Fibroblast of lung (primary cell): Measurements from ENCODE around the gene CACNB4. TPM values are rescaled to one million over a fixed set of nuclear protein-coding genes. Genes with fewer than 3 reads are reported as not detected.

Experiments
- DNase-seq, 2 donors: peaks; one replicate each; pipeline versions ENCODE4 v3.0.0 to v3.0.0-alpha.2; 2010; ENCODE audit warnings: low read depth in 2 of 2
- H2AFZ ChIP-seq: 2 replicates; pipeline ENCODE4 v1.5.1; 2012; ENCODE audit warnings: low read length, control low read depth, inconsistent platforms
- H3K27ac ChIP-seq: 2 replicates; pipeline ENCODE4 v1.5.1; 2011; ENCODE audit warnings: low read length, control low read depth; ENCODE audit not compliant: insufficient read depth
- H3K27me3 ChIP-seq: 2 replicates; pipeline ENCODE4 v1.5.1; 2011; ENCODE audit warnings: mild to moderate bottlenecking, low read length; ENCODE audit not compliant: control insufficient read depth, insufficient read depth
- H3K36me3 ChIP-seq: 2 replicates; pipeline ENCODE4 v1.5.1; 2011; ENCODE audit warnings: low read length; ENCODE audit not compliant: control insufficient read depth, insufficient read depth
- H3K4me1 ChIP-seq: 2 replicates; pipeline ENCODE4 v1.5.1; 2011; ENCODE audit warnings: low read length; ENCODE audit not compliant: control insufficient read depth, insufficient read depth; ENCODE audit errors: extremely low read depth
- H3K4me2 ChIP-seq: 2 replicates; pipeline ENCODE4 v1.5.1; 2011; ENCODE audit warnings: low read length, control low read depth; ENCODE audit not compliant: insufficient read depth; ENCODE audit errors: extremely low read depth
- H3K4me3 ChIP-seq, 4 experiments: fragments of 200-600 bp in 1 of 4; sonication (generic) in 1 of 4; replicated peaks in 1 of 4; 2 replicates each; pipeline ENCODE4 v1.5.1; 2011 to 2016; ENCODE audit warnings: low read length in 4 of 4, low read depth in 3 of 4, mild to moderate bottlenecking in 3 of 4, control low read depth in 2 of 4, inconsistent platforms in 1 of 4, mixed read lengths in 1 of 4; ENCODE audit not compliant: insufficient read depth in 1 of 4; ENCODE audit errors: control extremely low read depth in 1 of 4
- H3K79me2 ChIP-seq: 2 replicates; pipeline ENCODE4 v1.5.1; 2012; ENCODE audit warnings: mild to moderate bottlenecking, low read length, inconsistent platforms; ENCODE audit not compliant: control insufficient read depth, insufficient read depth
- H3K9ac ChIP-seq: 2 replicates; pipeline ENCODE4 v1.5.1; 2011; ENCODE audit warnings: mild to moderate bottlenecking, low read length, control low read depth; ENCODE audit not compliant: insufficient read depth
- H3K9me3 ChIP-seq: 2 replicates; pipeline ENCODE4 v1.5.1; 2012; ENCODE audit warnings: low read depth, low read length; ENCODE audit not compliant: control insufficient read depth, insufficient read depth
- H4K20me1 ChIP-seq: 2 replicates; pipeline ENCODE4 v1.5.1; 2011; ENCODE audit warnings: low read length; ENCODE audit not compliant: control insufficient read depth, insufficient read depth; ENCODE audit errors: extremely low read depth
- CTCF ChIP-seq, 2 donors: IDR thresholded peaks in 1 of 2; conservative IDR thresholded peaks in 1 of 2; 1 replicate in 1 of 2; 2 replicates in 1 of 2; pipeline ENCODE4 v1.5.1; 2011 to 2012; ENCODE audit warnings: low read length in 2 of 2, control low read depth in 1 of 2, inconsistent platforms in 1 of 2, low read depth in 1 of 2, mild to moderate bottlenecking in 1 of 2
- EZH2 ChIP-seq: IDR thresholded peaks from 2 replicates; pipeline ENCODE4 v1.5.1; 2012; ENCODE audit warnings: low read length, control low read depth, mild to moderate bottlenecking; ENCODE audit errors: missing control alignments
- polyA plus RNA-seq, 2 donors: library from polyadenylated mRNA; depleted of rRNA in 1 of 2; stranded (reverse) in 1 of 2; unstranded in 1 of 2; fragments of >200 nt; gene quantifications; 2 replicates each; pipeline ENCODE4 v1.2.1, GENCODE V29; 2011 to 2012; ENCODE audit warnings: missing spikeins in 1 of 2
- total RNA-seq: library from RNA; depleted of rRNA; stranded (reverse); fragments of >200 nt; gene quantifications from 2 replicates; pipeline ENCODE4 v1.2.1, GENCODE V29; 2014

The CACNB4 gene
- total and polyA plus RNA-seq, 2 donors (not counting 1 experiment from before 2014, with no cell fraction given): 0.66 to 2.5 TPM

GRCh38 chr2:152051436-152051835, 47.4 kb downstream of the CACNB4 start:
- no peak for DNase-seq
- Histone ChIP-seq H3K27ac (no peak overlapping the region), H2AFZ (no peak overlapping the region), H4K20me1 (no peaks in the 10 kb centered on the region), H3K27me3 (peaks cover 3% of the 10 kb centered on the region), H3K4me3 (no peak overlapping the region), H3K4me2 (no peak overlapping the region), H3K4me1 (no peaks in the 10 kb centered on the region), H3K9me3 (no peaks in the 10 kb centered on the region), H3K9ac (no peak overlapping the region), H3K36me3 (no peaks in the 10 kb centered on the region), H3K79me2 (no peaks in the 10 kb centered on the region)
- TF ChIP-seq CTCF (conservative IDR thresholded peaks at IDR 0.05 in 1 of 2, IDR thresholded peaks at IDR 0.05 in 1 of 2; ENCODE audit: low read depth in 1 of 2, low read length in 2 of 2) (no peak), EZH2 (no peak)

GRCh38 chr2:152050915-152051314, 47.9 kb downstream of the CACNB4 start:
- TF ChIP-seq EZH2: no peak
- no peak for TF ChIP-seq CTCF (conservative IDR thresholded peaks at IDR 0.05 in 1 of 2, IDR thresholded peaks at IDR 0.05 in 1 of 2; ENCODE audit: low read depth in 1 of 2, low read length in 2 of 2)
- Histone ChIP-seq H3K27me3 (peaks cover 3% of the 10 kb centered on the region), H4K20me1 (no peaks in the 10 kb centered on the region)

GRCh38 chr2:152050341-152050740, 48.5 kb downstream of the CACNB4 start:
- H2AFZ ChIP-seq: no peak overlapping the region
- DNase-seq: no peak
- no peak overlapping the region for H3K4me2 ChIP-seq
- TF ChIP-seq EZH2: no peak
- no peak for TF ChIP-seq CTCF (conservative IDR thresholded peaks at IDR 0.05 in 1 of 2, IDR thresholded peaks at IDR 0.05 in 1 of 2; ENCODE audit: low read depth in 1 of 2, low read length in 2 of 2)
- H3K27ac ChIP-seq: no peak overlapping the region
- H3K27me3 ChIP-seq: peaks cover 3% of the 10 kb centered on the region
- no peaks in the 10 kb centered on the region for H3K9me3 ChIP-seq
- no peaks in the 10 kb centered on the region for H3K79me2 ChIP-seq
- no peak overlapping the region for H3K4me3 ChIP-seq
- H3K36me3 ChIP-seq: no peaks in the 10 kb centered on the region
- H3K4me1 ChIP-seq: no peaks in the 10 kb centered on the region
- no peak overlapping the region for H3K9ac ChIP-seq
- no peaks in the 10 kb centered on the region for H4K20me1 ChIP-seq

More at GRCh38 chr2:152050915-152051314, 47.9 kb downstream of the CACNB4 start:
- H3K4me1 ChIP-seq: no peaks in the 10 kb centered on the region
- H2AFZ ChIP-seq: no peak overlapping the region
- no peak overlapping the region for H3K4me3 ChIP-seq
- H3K4me2 ChIP-seq: no peak overlapping the region
- DNase-seq: no peak
- no peak overlapping the region for H3K9ac ChIP-seq
- H3K27ac ChIP-seq: no peak overlapping the region
- H3K9me3 ChIP-seq: no peaks in the 10 kb centered on the region
- no peaks in the 10 kb centered on the region for H3K79me2 ChIP-seq
- no peaks in the 10 kb centered on the region for H3K36me3 ChIP-seq
